Muscle of back (tissue), 13 donors: ENCODE results near the gene EPRS1. TPM values are rescaled to one million over a fixed set of nuclear protein-coding genes. Genes with fewer than 3 reads are reported as not detected.
"Not testable (repeated sequence)": the region's sequence is repeated elsewhere in the genome, so short reads cannot be mapped to it uniquely, and the experiment has no call there.

Experiments
- DNase-seq, 3 donors: peaks; one replicate each; pipeline versions ENCODE4 v3.0.0 to v3.0.0-alpha.2; 2013
- long read RNA-seq, 9 donors: transcript quantifications; one replicate each; lab custom pipeline, GENCODE V29; 2026
- polyA plus RNA-seq, 10 donors: library from polyadenylated mRNA; unstranded; fragments of 120-200 nt; gene quantifications; one replicate each; pipeline ENCODE4 v1.2.1, GENCODE V29; 2013; ENCODE audit not compliant: insufficient read length in 10 of 10

Gene EPRS1
- polyA plus RNA-seq = 100 to 1,000 TPM in 3 of 10 donors, 10 to 100 TPM in 7; 87.8 to 108 (median 99.3) TPM
- long read RNA-seq, donor 1, full-length matches to known transcripts = 9 of 24 reads
- long read RNA-seq, donor 1, partial matches to known transcripts = 15 of 24 reads
- long read RNA-seq, donor 1, other reads (novel, unspliced or antisense) = 0 of 24 reads
- long read RNA-seq, donor 2, partial matches to known transcripts = 12 of 13 reads
- long read RNA-seq, donor 2, other reads (novel, unspliced or antisense) = 0 of 13 reads
- long read RNA-seq, donor 3 = 0 reads
- long read RNA-seq, donor 4, full-length matches to known transcripts = 3 of 13 reads
- long read RNA-seq, donor 4, partial matches to known transcripts = 10 of 13 reads
- long read RNA-seq, donor 4, other reads (novel, unspliced or antisense) = 0 of 13 reads
- long read RNA-seq, donor 5, partial matches to known transcripts = 0 of 3 reads
- long read RNA-seq, donor 5, other reads (novel, unspliced or antisense) = 0 of 3 reads
- long read RNA-seq, donor 6, full-length matches to known transcripts = 4 of 4 reads
- long read RNA-seq, donor 6, partial matches to known transcripts = 0 of 4 reads
- long read RNA-seq, donor 6, other reads (novel, unspliced or antisense) = 0 of 4 reads
- long read RNA-seq, donor 7, full-length matches to known transcripts = 6 of 6 reads
- long read RNA-seq, donor 7, partial matches to known transcripts = 0 of 6 reads
- long read RNA-seq, donor 7, other reads (novel, unspliced or antisense) = 0 of 6 reads
- long read RNA-seq, donor 8, transcript EPRS-203 (2 exons, 458 nt) = major isoform, 5 of 22 reads
- long read RNA-seq, donor 8, partial matches to known transcripts = 16 of 22 reads
- long read RNA-seq, donor 8, other reads (novel, unspliced or antisense) = 0 of 22 reads
- long read RNA-seq, donor 9 = 0 reads

GRCh38 chr1:220046052-220046930 is at the start of gene EPRS1:
EPRS1 (minus strand) TSS chr1:220046505; CDS start chr1:220046388, 117 bp downstream.
- DNase-seq = peak; percentile 97 to 99 (median 98)

DNA sequence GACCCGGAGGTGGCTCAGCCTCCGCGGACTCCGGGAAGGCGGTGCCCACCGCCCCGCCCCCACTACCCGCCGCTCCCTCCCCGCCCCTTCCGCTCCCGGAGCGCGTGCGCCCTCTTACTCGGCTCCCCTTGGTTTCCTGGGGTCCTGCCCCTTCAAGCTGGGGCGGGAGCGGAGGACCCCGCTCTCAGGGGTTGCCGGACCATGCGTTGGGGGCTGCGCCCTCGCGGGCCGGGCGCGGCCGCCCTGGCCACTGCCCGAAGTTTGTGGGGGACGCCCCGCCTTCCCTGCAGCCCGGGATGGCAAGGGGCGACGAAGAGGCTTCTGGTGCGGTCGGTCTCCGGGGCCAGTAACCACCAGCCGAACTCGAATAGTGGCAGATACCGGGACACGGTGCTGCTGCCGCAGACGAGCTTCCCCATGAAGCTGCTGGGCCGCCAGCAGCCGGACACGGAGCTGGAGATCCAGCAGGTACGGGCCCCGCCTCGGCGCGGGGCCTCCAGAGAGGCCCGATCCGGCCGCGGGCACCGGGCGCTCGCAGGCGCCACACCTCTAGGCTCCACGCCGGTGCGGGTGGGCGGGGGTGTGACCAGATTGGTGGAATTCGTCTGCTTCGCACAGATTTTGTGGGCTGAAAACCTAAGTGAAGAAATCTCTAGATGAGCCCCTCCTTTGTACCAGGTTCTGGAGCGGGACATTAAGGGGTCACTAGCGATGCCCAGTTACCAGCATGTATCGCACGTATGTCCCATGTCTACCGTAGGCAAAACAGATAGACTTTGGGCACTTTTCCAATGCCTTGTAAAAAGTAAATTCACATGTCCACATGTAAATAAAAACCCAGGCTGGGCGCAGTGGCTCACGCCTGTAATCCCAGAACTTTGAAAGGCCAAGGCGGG is 48.0 kb upstream of the EPRS1 start, which contains the start of gene IARS2:
IARS2 (plus strand) TSS at position 117 of the 896 bp plus-strand sequence; CDS start at position 202, 85 bp downstream.
- peak; percentile 83 to 93 (median 90) for DNase-seq

- no peak for DNase-seq
Measured at GRCh38 chr1:220093361-220094015, 47.2 kb upstream of the EPRS1 start.

- no peak for DNase-seq
Measured at GRCh38 chr1:220092694-220093093, 46.4 kb upstream of the EPRS1 start.

DNA sequence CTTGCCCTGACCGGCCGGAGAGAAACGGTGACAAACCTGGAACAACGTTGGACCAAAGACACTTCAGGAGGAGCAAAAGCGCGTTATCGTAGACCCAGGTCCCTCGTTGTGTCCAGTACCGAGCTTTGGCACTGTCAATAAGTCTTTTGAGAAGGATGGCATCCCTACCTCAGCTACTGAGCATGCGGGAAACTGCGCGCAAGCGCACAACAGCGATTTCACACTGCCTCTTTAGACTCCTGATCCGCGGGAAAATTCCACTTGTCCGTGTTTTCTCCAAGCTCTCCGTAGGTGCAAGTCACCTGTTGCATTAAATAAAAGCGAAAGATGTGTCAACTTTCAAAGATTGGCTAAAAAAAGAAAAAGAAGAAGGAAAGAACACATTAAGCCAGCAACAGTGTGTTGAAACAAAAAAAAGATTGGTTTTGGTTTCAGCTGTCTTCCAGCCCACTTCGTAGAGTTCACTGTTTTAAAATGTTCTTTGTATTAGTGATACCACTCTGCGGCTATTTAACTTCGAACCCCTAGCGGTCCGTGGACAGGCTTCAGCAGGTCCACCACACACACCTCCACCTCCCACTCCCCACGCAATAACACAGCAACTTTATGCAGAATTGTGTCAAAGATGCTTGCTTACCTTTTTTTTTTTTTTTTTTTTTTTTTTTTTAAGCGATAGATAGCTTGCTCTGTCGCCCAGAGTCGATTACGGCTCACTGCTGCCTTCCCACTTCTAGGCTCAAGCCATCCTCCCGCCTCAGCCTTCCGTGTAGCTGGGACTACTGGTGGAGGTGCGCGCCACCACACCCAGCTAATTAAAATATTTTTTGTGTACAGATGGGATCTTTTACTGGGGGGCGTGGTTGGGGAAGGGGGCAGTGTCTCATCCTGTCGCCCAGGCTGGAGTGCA is 43.6 kb upstream of the EPRS1 start, which contains the start of gene BPNT1:
BPNT1 (minus strand) TSS at position 139 of the 907 bp plus-strand sequence. CDS start 9,942 bp downstream, outside the sequence.
- DNase-seq = peak; percentile 94 to 97 (median 96)

DNA sequence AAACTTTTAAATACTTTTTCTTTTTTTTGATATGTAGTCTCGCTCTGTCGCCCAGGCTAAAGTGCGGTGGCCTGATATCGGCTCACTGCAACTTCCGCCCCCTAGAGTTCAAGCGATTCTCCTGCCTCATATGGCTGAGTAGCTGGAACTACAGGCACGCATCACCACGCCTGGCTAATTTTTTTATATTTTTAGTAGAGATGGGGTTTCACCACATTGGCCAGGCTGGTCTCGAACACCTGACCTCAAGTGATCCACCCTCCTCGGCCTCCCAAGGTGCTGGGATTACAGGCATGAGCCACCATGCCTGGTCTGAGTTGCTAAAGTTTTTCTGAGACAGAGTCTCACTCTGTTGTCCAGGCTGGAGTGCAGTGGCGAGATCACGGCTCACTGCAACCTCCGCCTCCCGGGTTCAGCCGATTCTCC is 40.0 kb upstream of the EPRS1 start:
- not testable (repeated sequence) for DNase-seq

- no peak for DNase-seq
Measured at GRCh38 chr1:220084460-220084859, 38.2 kb upstream of the EPRS1 start.

DNA sequence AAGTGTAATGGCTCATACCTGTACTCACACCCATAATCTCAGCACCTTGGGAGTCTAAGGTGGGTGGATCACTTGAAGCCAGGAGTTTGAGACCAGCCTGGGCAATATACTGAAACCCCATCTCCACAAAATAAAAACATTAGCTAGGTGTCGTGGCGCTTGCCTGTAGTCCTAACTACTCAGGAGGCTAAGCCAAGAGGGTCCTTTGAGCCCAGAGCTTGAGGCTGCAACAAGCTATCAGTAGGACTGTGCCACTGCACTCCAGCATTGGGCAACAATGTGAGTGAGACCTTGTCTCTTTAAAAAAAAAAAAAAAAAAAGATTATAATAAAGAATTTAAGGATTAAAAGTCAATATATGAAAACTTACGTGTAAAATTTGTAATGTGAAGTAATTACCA is 31.6 kb upstream of the EPRS1 start:
- no peak for DNase-seq

- DNase-seq = no peak
Measured at GRCh38 chr1:220076861-220077762, 30.8 kb upstream of the EPRS1 start.

DNA sequence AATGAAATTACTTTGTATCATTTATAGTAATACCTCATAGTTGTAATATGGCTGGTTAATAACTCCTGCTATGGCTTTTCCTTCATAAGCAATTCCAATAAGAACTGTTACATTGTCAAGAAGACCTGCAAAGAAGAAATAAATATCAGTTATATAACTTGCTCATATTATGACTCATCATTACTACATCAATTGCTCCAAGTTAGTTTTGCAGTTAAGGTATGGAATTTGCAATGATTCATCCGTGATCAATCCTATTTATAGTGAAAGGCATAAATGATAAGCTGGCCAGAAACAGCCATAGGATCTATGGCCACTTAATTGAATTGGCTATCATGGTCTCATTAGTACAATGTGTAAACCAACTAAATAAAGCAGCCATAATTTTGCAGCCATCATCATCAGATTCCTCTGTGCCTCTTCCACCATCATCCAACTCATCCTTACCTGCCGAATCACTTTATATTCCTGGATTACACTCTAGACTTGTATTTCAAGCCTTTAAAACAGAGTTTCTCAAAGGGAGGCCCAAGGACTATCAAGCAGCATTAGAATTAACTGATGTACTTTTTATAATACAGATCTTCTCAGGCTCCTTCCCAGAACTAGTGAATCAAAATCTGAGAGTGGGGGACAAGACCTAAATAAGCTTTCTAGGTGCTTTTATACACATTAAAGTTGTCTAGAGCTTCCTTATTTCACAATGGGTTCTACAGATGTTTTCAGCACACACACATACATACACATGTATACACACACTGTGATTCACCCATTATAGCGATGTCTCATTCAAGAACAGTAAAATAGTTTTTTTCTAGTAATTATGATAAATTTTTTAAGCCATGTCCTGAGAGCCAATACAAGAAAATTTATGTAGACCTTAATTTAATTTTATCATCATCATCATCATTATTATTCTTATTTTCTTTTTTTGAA is 21.2 kb upstream of the EPRS1 start:
- DNase-seq = peak in 1 of 3 donors; percentile 38

DNA sequence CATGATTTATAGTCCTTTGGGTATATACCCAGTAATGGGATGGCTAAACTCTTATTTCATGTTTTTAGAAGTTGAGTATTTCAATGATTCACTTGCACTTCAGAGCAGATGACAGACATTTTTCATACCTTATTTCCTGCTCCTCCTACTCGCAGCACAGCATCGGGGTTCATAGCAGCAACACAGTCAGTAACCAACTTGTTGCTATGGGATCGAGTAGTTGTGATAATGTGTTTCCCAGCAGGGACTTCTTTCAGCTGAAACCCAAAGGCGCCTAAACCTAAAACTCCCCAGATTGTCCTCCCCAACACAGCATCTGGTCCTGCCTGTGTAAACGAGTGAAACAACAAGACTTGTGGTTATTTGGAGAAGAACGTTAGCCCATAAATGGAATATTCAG is 16.3 kb upstream of the EPRS1 start:
- DNase-seq = no peak

- no peak for DNase-seq
Measured at GRCh38 chr1:220060876-220061275, 14.6 kb upstream of the EPRS1 start.

- DNase-seq = no peak
Measured at GRCh38 chr1:220056374-220056773, 10.1 kb upstream of the EPRS1 start.

GRCh38 chr1:220045356-220046051 is 801 bp downstream of the EPRS1 start:
- peak in 1 of 3 donors; percentile 1 for DNase-seq

DNA sequence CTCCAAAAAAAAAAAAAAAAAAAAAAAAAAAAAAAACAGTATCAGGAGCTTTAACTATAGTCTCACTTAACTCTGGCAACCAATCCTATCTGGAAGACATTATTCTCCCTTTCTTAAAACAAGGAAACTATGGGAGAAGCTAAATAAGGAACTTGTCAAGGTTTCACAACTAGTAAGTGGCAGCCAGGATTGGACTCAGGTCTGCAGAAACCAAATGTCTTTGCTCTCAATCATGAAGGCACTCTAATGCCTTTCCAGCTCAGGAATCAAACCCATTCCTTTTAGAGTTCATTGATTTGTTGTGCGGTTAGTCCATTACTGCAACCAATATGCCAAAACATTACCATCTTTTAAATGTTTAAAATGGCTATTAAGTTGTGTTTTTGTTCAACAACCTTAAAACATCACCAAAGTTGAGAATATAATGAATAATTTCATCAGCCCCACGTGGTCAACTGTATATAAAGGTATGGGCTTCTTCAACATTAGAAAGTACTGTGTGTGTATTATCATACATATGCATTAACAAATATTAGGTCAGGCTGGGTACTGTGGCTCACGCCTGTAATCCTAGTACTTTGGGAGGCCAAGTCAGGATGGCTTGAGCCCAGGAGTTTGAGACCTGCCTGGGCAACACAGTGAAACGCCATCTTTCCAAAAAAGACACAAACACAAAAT is 1.5 kb downstream of the EPRS1 start:
- DNase-seq = peak in 2 of 3 donors; percentile 1 to 13
